Measurements from ENCODE around the gene CYP51A1. TPM values are rescaled to one million over a fixed set of nuclear protein-coding genes. Genes with fewer than 3 reads are reported as not detected.

The CYP51A1 gene
- polyA plus RNA-seq, 1 donor from 2014 or later: 137 TPM

GRCh38 chr7:92133133-92133736 lies 1.0 kb downstream of the CYP51A1 start:
- Histone ChIP-seq H3K27ac (ENCODE audit: low read length) (peak overlapping the region; percentile 95), H3K79me2 (replicated peaks; ENCODE audit: insufficient read depth, low read length) (peaks cover 42% of the 10 kb centered on the region), H2AFZ (ENCODE audit: low read depth, low read length) (peak overlapping the region; percentile 82), H3K4me2 (ENCODE audit: low read length) (no peak overlapping the region), H3K4me3 (ENCODE audit: low read length) (peak overlapping the region; percentile 96), H4K20me1 (ENCODE audit: insufficient read depth) (no peaks in the 10 kb centered on the region), H3K36me3 (ENCODE audit: insufficient read depth, low read length) (no peaks in the 10 kb centered on the region), H3K27me3 (ENCODE audit: insufficient read depth, low read depth, low read length) (no peaks in the 10 kb centered on the region), H3K9ac (ENCODE audit: low read length) (peak overlapping the region; percentile 97), H3F3A (ENCODE audit: insufficient read depth, low read length, poor library complexity, severe bottlenecking) (no peaks in the 10 kb centered on the region), H3K9me2 (ENCODE audit: insufficient read depth, low read length) (no peaks in the 10 kb centered on the region), H3K9me3 (ENCODE audit: low read length) (no peaks in the 10 kb centered on the region)
- no peak for TF ChIP-seq EP300 (conservative IDR thresholded peaks at IDR 0.05; ENCODE audit: poor library complexity, severe bottlenecking)
- TF ChIP-seq, protein P1, sequence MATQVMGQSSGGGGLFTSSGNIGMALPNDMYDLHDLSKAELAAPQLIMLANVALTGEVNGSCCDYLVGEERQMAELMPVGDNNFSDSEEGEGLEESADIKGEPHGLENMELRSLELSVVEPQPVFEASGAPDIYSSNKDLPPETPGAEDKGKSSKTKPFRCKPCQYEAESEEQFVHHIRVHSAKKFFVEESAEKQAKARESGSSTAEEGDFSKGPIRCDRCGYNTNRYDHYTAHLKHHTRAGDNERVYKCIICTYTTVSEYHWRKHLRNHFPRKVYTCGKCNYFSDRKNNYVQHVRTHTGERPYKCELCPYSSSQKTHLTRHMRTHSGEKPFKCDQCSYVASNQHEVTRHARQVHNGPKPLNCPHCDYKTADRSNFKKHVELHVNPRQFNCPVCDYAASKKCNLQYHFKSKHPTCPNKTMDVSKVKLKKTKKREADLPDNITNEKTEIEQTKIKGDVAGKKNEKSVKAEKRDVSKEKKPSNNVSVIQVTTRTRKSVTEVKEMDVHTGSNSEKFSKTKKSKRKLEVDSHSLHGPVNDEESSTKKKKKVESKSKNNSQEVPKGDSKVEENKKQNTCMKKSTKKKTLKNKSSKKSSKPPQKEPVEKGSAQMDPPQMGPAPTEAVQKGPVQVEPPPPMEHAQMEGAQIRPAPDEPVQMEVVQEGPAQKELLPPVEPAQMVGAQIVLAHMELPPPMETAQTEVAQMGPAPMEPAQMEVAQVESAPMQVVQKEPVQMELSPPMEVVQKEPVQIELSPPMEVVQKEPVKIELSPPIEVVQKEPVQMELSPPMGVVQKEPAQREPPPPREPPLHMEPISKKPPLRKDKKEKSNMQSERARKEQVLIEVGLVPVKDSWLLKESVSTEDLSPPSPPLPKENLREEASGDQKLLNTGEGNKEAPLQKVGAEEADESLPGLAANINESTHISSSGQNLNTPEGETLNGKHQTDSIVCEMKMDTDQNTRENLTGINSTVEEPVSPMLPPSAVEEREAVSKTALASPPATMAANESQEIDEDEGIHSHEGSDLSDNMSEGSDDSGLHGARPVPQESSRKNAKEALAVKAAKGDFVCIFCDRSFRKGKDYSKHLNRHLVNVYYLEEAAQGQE (IDR thresholded peaks at IDR 0.05; ENCODE audit: borderline replicate concordance): no peak
- no peak for TF ChIP-seq MXI1 (conservative IDR thresholded peaks at IDR 0.05; ENCODE audit: poor library complexity, severe bottlenecking)
- TF ChIP-seq EZH2 (IDR thresholded peaks at IDR 0.05; ENCODE audit: borderline replicate concordance, insufficient read depth, low read length, poor library complexity, severe bottlenecking): no peak
- no peak for TF ChIP-seq POLR2AphosphoS5 (IDR thresholded peaks at IDR 0.05)
- no peak for TF ChIP-seq RAD21 (conservative IDR thresholded peaks at IDR 0.05)
- TF ChIP-seq SMC3 (conservative IDR thresholded peaks at IDR 0.05; ENCODE audit: poor library complexity): no peak
- TF ChIP-seq TAF1 (IDR thresholded peaks at IDR 0.05; ENCODE audit: low read depth): no peak
- TF ChIP-seq, protein P2, sequence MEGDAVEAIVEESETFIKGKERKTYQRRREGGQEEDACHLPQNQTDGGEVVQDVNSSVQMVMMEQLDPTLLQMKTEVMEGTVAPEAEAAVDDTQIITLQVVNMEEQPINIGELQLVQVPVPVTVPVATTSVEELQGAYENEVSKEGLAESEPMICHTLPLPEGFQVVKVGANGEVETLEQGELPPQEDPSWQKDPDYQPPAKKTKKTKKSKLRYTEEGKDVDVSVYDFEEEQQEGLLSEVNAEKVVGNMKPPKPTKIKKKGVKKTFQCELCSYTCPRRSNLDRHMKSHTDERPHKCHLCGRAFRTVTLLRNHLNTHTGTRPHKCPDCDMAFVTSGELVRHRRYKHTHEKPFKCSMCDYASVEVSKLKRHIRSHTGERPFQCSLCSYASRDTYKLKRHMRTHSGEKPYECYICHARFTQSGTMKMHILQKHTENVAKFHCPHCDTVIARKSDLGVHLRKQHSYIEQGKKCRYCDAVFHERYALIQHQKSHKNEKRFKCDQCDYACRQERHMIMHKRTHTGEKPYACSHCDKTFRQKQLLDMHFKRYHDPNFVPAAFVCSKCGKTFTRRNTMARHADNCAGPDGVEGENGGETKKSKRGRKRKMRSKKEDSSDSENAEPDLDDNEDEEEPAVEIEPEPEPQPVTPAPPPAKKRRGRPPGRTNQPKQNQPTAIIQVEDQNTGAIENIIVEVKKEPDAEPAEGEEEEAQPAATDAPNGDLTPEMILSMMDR (IDR thresholded peaks at IDR 0.05; ENCODE audit: poor library complexity, severe bottlenecking): no peak

DNA sequence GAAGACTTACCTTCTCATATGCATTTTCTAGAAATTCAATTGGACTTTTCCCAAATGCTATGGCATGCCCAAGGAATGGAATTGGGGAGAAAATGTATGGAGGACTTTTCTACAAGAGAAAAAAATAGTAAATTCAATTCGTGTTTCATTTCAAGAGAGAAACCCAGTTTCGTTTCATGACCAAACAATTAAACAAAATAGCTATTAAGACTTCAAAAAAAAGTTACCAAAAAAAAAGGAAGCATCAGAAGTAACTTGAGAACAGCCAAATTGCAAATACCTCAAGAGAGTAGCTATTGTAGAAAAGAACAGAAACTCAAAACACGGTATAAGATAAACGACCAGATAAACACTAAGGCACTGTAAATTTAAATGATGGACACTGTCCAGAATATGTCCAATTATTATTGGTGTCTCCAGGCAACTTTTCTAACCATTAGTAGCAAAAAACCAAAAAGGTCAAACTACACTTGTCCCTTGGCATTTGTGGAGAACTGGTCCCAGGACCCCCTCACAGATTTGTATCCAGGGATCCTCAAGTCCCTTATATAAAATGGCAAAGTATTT lies 2.4 kb downstream of the CYP51A1 start:
- Histone ChIP-seq H3K9me3 (ENCODE audit: low read length) (no peaks in the 10 kb centered on the region), H3K9me2 (ENCODE audit: insufficient read depth, low read length) (no peaks in the 10 kb centered on the region), H3K9ac (ENCODE audit: low read length) (no peak overlapping the region), H3K4me3 (ENCODE audit: low read length) (peak overlapping the region; percentile 96), H3K4me2 (ENCODE audit: low read length) (peak overlapping the region; percentile 59), H3K36me3 (ENCODE audit: insufficient read depth, low read length) (no peaks in the 10 kb centered on the region), H3K27me3 (ENCODE audit: insufficient read depth, low read depth, low read length) (no peaks in the 10 kb centered on the region), H3K79me2 (replicated peaks; ENCODE audit: insufficient read depth, low read length) (peaks cover 42% of the 10 kb centered on the region), H3F3A (ENCODE audit: insufficient read depth, low read length, poor library complexity, severe bottlenecking) (no peaks in the 10 kb centered on the region), H4K20me1 (ENCODE audit: insufficient read depth) (no peaks in the 10 kb centered on the region), H3K27ac (ENCODE audit: low read length) (no peak overlapping the region), H2AFZ (ENCODE audit: low read depth, low read length) (no peak overlapping the region)
- TF ChIP-seq, protein P1 (IDR thresholded peaks at IDR 0.05; ENCODE audit: borderline replicate concordance): no peak
- TF ChIP-seq SMC3 (conservative IDR thresholded peaks at IDR 0.05; ENCODE audit: poor library complexity): no peak

Measured in neural cell (in vitro differentiated cells).